ENCODE data around the gene TXLNA.

- TF ChIP-seq POLR2A (IDR thresholded peaks at IDR 0.05) (no peak), CTCF (IDR thresholded peaks at IDR 0.05) (no peak), POLR2AphosphoS5 (IDR thresholded peaks at IDR 0.05) (no peak), EP300 (IDR thresholded peaks at IDR 0.05; ENCODE audit: low read depth) (no peak)
These were observed 68.0 kb downstream of the TXLNA start for GRCh38 chr1:32247452-32247851.
